ENCODE results near the gene NUSAP1. TPM values are rescaled to one million over a fixed set of nuclear protein-coding genes. Genes with fewer than 3 reads are reported as not detected.
A peak's percentile ranks its signal among the peaks of the same experiment; 100 is the strongest.
"Not testable (repeated sequence)": the region's sequence is repeated elsewhere in the genome, so short reads cannot be mapped to it uniquely, and the experiment has no call there.

Gene NUSAP1
- total RNA-seq, result 10 to 100 TPM in 1 of 4 donors, 1 to 10 TPM in 1, under 1 TPM in 1, not detected in 1; 0.74 to 11.8 (median 3.2) TPM

- TF ChIP-seq CTCF (IDR thresholded peaks at IDR 0.05), result no peak
- DNase-seq (ENCODE audit: low spot score), result peak; percentile 90
- ATAC-seq (ENCODE audit: low FRiP score), result peak; percentile 99
Observed at GRCh38 chr15:41332194-41333025, at the start of gene NUSAP1, which contains the start of gene OIP5. NUSAP1 (plus strand) TSS chr15:41332881; CDS start chr15:41332958, 77 bp downstream. OIP5 (minus strand) TSS chr15:41332591; CDS start chr15:41332561, 30 bp downstream.

GRCh38 chr15:41282980-41283652 is 49.6 kb upstream of the NUSAP1 start:
- ATAC-seq (ENCODE audit: low FRiP score); DNase-seq (ENCODE audit: low spot score): not testable (repeated sequence)

- TF ChIP-seq CTCF (IDR thresholded peaks at IDR 0.05), result no peak
- ATAC-seq (ENCODE audit: low FRiP score), result peak; percentile 98
- DNase-seq (ENCODE audit: low spot score), result peak; percentile 95
Observed at GRCh38 chr15:41283653-41284426, 48.8 kb upstream of the NUSAP1 start.

- DNase-seq (ENCODE audit: low spot score) (no peak), ATAC-seq (ENCODE audit: low FRiP score) (peak; percentile 31)
- no peak for TF ChIP-seq CTCF (IDR thresholded peaks at IDR 0.05)
Observed at GRCh38 chr15:41284427-41285177, 48.1 kb upstream of the NUSAP1 start.

GRCh38 chr15:41285285-41285684 is 47.4 kb upstream of the NUSAP1 start:
- no peak for TF ChIP-seq CTCF (IDR thresholded peaks at IDR 0.05)
- DNase-seq (ENCODE audit: low spot score) (no peak), ATAC-seq (ENCODE audit: low FRiP score) (no peak)

- no peak for TF ChIP-seq CTCF (IDR thresholded peaks at IDR 0.05)
- no peak for ATAC-seq (ENCODE audit: low FRiP score)
- DNase-seq (ENCODE audit: low spot score), result no peak
Observed at GRCh38 chr15:41286665-41287333, 45.9 kb upstream of the NUSAP1 start.

All from omental fat pad (tissue), 4 donors.